NB4 (cell line): ENCODE measurements around the gene THSD4.

ENCODE experiments used
- MYC ChIP-seq: IDR thresholded peaks from 2 replicates; pipeline ENCODE4 v1.6.1; 2011; ENCODE audit warnings: low read depth, low read length
- POLR2A ChIP-seq: IDR thresholded peaks from 2 replicates; pipeline ENCODE4 v1.6.1; 2011; ENCODE audit warnings: mild to moderate bottlenecking; ENCODE audit not compliant: insufficient read length; ENCODE audit errors: extremely low read depth
- TF ChIP-seq, protein P1 (sequence below): IDR thresholded peaks from one replicate; pipeline ENCODE4 v1.5.1; 2012; ENCODE audit warnings: low read depth, low read length

DNA sequence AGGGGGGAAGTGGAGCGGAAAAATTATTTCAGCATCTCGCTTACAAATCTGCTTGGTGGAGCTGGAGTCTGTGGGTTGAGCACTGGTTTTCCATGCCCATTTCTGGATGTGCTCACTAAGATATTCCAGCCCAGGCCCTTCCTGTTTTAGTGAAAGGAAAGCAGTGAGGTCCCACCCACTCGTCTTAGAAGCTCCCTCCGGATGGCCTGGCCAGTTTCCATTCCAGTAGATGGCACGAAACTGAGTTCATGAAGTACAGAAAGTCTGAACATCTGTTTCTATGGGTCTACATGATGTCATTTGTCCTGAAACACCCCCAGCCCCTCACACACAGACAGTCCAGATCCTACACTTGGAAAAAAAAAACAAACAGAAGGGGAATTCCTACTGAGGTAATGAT, 31.9 kb upstream of the THSD4 start:
- TF ChIP-seq, protein P1, sequence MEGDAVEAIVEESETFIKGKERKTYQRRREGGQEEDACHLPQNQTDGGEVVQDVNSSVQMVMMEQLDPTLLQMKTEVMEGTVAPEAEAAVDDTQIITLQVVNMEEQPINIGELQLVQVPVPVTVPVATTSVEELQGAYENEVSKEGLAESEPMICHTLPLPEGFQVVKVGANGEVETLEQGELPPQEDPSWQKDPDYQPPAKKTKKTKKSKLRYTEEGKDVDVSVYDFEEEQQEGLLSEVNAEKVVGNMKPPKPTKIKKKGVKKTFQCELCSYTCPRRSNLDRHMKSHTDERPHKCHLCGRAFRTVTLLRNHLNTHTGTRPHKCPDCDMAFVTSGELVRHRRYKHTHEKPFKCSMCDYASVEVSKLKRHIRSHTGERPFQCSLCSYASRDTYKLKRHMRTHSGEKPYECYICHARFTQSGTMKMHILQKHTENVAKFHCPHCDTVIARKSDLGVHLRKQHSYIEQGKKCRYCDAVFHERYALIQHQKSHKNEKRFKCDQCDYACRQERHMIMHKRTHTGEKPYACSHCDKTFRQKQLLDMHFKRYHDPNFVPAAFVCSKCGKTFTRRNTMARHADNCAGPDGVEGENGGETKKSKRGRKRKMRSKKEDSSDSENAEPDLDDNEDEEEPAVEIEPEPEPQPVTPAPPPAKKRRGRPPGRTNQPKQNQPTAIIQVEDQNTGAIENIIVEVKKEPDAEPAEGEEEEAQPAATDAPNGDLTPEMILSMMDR = no peak
- no peak for TF ChIP-seq POLR2A
- TF ChIP-seq MYC = no peak
